Cortex of kidney (tissue), 1 donor: ENCODE measurements around the gene TIMM17A.
"Not testable (repeated sequence)": the region's sequence is repeated elsewhere in the genome, so short reads cannot be mapped to it uniquely, and the experiment has no call there.

Experiments used
- DNase-seq: peaks from one replicate; lab custom pipeline; 2025; lab: John Stamatoyannopoulos, UW

Gene TIMM17A

DNA sequence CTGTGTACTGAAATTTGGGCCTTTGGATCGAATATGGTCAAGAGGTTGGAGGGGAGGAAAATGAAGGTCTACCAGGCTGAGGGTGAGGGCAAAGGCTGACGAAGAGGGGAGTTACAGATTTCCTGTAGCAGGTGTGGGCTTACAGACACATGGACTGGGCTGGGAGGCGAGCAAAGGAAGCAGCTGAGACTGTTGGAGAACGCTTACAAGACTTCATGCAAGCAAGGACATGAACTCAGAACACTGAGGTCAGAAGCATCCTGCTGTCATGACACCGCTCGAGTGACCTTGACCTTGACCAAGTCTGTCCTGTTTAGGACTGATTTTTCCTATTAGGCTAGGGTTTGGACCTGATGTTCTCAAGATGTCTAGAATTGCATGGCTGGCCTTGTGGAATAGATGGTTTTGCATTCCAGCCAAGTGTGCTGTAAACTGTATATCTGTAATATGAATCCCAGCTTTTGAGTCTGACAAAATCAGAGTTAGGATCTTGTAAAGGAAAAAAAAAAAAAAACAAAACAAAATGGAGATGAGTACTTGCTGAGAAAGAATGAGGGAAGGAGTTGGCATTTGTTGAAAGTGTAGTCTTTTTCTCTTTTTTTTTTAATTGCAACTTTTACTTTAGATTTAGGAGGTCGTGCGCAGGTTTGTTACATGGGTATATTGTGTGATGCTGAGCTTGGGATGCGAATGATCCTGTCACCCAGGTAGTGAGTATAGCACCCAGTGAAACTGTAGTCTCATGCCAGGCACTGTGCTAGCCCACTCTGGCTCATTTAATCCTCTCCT lies 60.9 kb downstream of the TIMM17A start:
- DNase-seq: no peak

- no peak for DNase-seq
Measured at GRCh38 chr1:202016811-202017748, 61.8 kb downstream of the TIMM17A start.

GRCh38 chr1:202017749-202018467 lies 62.6 kb downstream of the TIMM17A start:
- DNase-seq: no peak

GRCh38 chr1:202018468-202019234 lies 63.3 kb downstream of the TIMM17A start:
- no peak for DNase-seq

DNA sequence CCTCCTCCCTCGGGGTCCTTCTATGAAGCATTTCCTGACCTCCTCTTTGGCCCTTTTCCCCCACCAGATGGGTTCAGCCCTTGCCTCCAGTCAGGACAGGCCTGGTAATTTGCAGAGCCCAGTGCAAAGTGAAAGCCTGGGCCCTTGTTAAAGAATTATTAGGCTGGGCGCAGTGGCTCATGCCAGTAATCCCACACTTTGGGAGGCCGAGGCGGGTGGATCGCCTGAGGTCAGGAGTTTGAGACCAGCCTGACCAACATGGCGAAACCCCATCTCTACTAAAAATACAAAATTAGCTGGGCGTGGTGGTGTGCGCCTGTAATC lies 63.9 kb downstream of the TIMM17A start:
- not testable (repeated sequence) for DNase-seq
